Measurements from ENCODE around the gene NTN3. TPM values are rescaled to one million over a fixed set of nuclear protein-coding genes. Genes with fewer than 3 reads are reported as not detected.

NTN3 gene
- total RNA-seq, 4 donors from 2014 or later = 1.3 to 15.5 TPM; not detected in 2

- no peaks in the 10 kb centered on the region for H3K9me3 ChIP-seq
- no peaks in the 10 kb centered on the region for H3K27me3 ChIP-seq
- H3K36me3 ChIP-seq = no peaks in the 10 kb centered on the region
- TF ChIP-seq POLR2A (IDR thresholded peaks at IDR 0.05) (no peak), CTCF (IDR thresholded peaks at IDR 0.05) (no peak)
- no peaks in the 10 kb centered on the region for H3K4me1 ChIP-seq
- H3K27ac ChIP-seq = no peak overlapping the region
- no peak overlapping the region for H3K4me3 ChIP-seq
- DNase-seq = no peak
- intact Hi-C loops (cut with DNase I; ENCODE audit: low total_unique reads) = no loop called here
Measured at GRCh38 chr16:2443555-2443954, 27.5 kb upstream of the NTN3 start.

- no peaks in the 10 kb centered on the region for H3K4me1 ChIP-seq
- DNase-seq = no peak
- TF ChIP-seq CTCF (IDR thresholded peaks at IDR 0.05) (no peak), POLR2A (IDR thresholded peaks at IDR 0.05) (no peak)
- H3K9me3 ChIP-seq = no peaks in the 10 kb centered on the region
- intact Hi-C loops (cut with DNase I; ENCODE audit: low total_unique reads) = no loop called here
- no peaks in the 10 kb centered on the region for H3K27me3 ChIP-seq
- no peak overlapping the region for H3K27ac ChIP-seq
- H3K4me3 ChIP-seq = no peak overlapping the region
- no peaks in the 10 kb centered on the region for H3K36me3 ChIP-seq
Measured at GRCh38 chr16:2447920-2448583, 23.0 kb upstream of the NTN3 start.

GRCh38 chr16:2449118-2449517 is 22.0 kb upstream of the NTN3 start:
- H3K4me3 ChIP-seq = no peak overlapping the region
- no peak overlapping the region for H3K27ac ChIP-seq
- no peaks in the 10 kb centered on the region for H3K36me3 ChIP-seq
- no peaks in the 10 kb centered on the region for H3K9me3 ChIP-seq
- no peaks in the 10 kb centered on the region for H3K4me1 ChIP-seq
- TF ChIP-seq POLR2A (IDR thresholded peaks at IDR 0.05) (no peak), CTCF (IDR thresholded peaks at IDR 0.05) (no peak)
- intact Hi-C loops (cut with DNase I; ENCODE audit: low total_unique reads) = no loop called here
- H3K27me3 ChIP-seq = no peaks in the 10 kb centered on the region
- DNase-seq = no peak

- intact Hi-C loops (cut with DNase I; ENCODE audit: low total_unique reads) = no loop called here
- Histone ChIP-seq H3K9me3 (no peaks in the 10 kb centered on the region), H3K27ac (no peak overlapping the region), H3K4me1 (no peaks in the 10 kb centered on the region), H3K4me3 (no peak overlapping the region), H3K36me3 (no peaks in the 10 kb centered on the region), H3K27me3 (no peaks in the 10 kb centered on the region)
- no peak for TF ChIP-seq CTCF (IDR thresholded peaks at IDR 0.05)
- DNase-seq = no peak
Measured at GRCh38 chr16:2450535-2450934, 20.6 kb upstream of the NTN3 start.

- intact Hi-C loops (cut with DNase I; ENCODE audit: low total_unique reads) = no loop called here
- TF ChIP-seq CTCF (IDR thresholded peaks at IDR 0.05) = no peak
- TF ChIP-seq POLR2A (IDR thresholded peaks at IDR 0.05) = no peak
- no peak for DNase-seq
- no peaks in the 10 kb centered on the region for H3K4me1 ChIP-seq
- H3K27ac ChIP-seq = no peak overlapping the region
- no peaks in the 10 kb centered on the region for H3K27me3 ChIP-seq
- H3K9me3 ChIP-seq = no peaks in the 10 kb centered on the region
- H3K4me3 ChIP-seq = no peak overlapping the region
- no peaks in the 10 kb centered on the region for H3K36me3 ChIP-seq
Measured at GRCh38 chr16:2450975-2451381, 20.1 kb upstream of the NTN3 start.
